H1 (cell line): ENCODE data around the gene GOLPH3L. TPM values are rescaled to one million over a fixed set of nuclear protein-coding genes. Genes with fewer than 3 reads are reported as not detected.

Experiments used
- CBX5 ChIP-seq: fragments of 300-800, 300-1000 bp; sonication (generic); IDR thresholded peaks from 2 replicates; pipeline ENCODE4 v1.7.1; 2016; ENCODE audit warnings: antibody characterized with exemption, low read length, low read depth
- NRF1 ChIP-seq: IDR thresholded peaks from 2 replicates; pipeline ENCODE4 v1.6.1; 2011; ENCODE audit warnings: mild to moderate bottlenecking, low read depth, low read length, improper control_type of control experiment
- SIRT6 ChIP-seq: IDR thresholded peaks from one replicate; pipeline ENCODE4 v1.7.1; 2012; ENCODE audit warnings: low read length, inconsistent platforms
- polyA plus RNA-seq, 7 experiments: library from polyadenylated mRNA; depleted of rRNA in 3 of 7; stranded (reverse) in 5 of 7; unstranded in 2 of 7; fragments of >200 nt in 5 of 7; fragments of 200-250 nt in 2 of 7; gene quantifications; 1 replicate in 5 of 7; 2 replicates in 1 of 7; 4 replicates in 1 of 7; pipeline versions ENCODE4 v1.2.1 to v1.2.3, GENCODE V29; 2011 to 2013; ENCODE audit warnings: missing spikeins in 2 of 7, mixed read lengths in 2 of 7
- total RNA-seq: library from RNA; stranded (reverse); fragmentation: NEBNext Ultra II Directional; extraction: Animal tissue kit (Norgen Biotek cat#: 25700); gene quantifications from 2 replicates; pipeline ENCODE4 v1.2.1, GENCODE V29; 2021

GOLPH3L gene
- total and polyA plus RNA-seq, 2 of the 8 experiments (the other 6 are each of a cell fraction or from before 2014, with no cell fraction given) = 13.3 to 40.8 TPM

GRCh38 chr1:150708595-150708994 lies 11.6 kb upstream of the GOLPH3L start (continued):
- TF ChIP-seq SIRT6 (no peak), CBX5 (no peak), NRF1 (no peak)
